ENCODE data around the gene MRTFB. TPM values are rescaled to one million over a fixed set of nuclear protein-coding genes. Genes with fewer than 3 reads are reported as not detected.

Gene MRTFB
- total and polyA plus RNA-seq, 5 experiments from 2014 or later = 2.5 to 23.3 (median 6.4) TPM

DNA sequence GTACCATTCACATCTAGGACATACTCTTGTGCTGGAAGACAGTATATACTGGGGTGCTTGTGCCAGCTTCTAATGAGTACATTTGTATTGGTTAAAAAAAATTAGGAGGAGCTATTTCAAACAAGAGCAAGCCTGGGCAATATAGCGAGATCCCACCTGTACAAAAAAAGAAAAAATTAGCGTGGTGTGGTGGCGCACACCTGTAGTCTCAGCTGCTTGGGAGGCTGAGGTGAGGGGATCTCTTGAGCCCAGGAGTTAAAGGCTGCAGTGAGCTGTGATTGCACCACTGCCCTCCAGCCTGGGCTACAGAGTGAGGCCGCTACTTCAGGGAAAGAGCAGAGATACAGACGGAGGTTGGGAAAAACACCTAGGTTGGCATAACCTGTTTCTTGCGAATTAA is 1.2 kb downstream of the MRTFB start:
- Mint-ChIP-seq H3K27ac (peak overlapping the region in 8 of 10 donors; percentile 48 to 93 (median 86)), H3K27me3 (peaks cover 0 to 4% (median 0%) of the 10 kb centered on the region in 5 donors), H3K36me3 (no peaks in the 10 kb centered on the region), H3K4me3 (peak overlapping the region; percentile 83 to 93 (median 88)), H3K4me1 (peaks cover 11 to 21% (median 14%) of the 10 kb centered on the region in 4 donors), H3K9me3 (no peaks in the 10 kb centered on the region)
- ATAC-seq (no peak), DNase-seq (no peak)
- POLR2A ChIA-PET = no interaction called here

DNA sequence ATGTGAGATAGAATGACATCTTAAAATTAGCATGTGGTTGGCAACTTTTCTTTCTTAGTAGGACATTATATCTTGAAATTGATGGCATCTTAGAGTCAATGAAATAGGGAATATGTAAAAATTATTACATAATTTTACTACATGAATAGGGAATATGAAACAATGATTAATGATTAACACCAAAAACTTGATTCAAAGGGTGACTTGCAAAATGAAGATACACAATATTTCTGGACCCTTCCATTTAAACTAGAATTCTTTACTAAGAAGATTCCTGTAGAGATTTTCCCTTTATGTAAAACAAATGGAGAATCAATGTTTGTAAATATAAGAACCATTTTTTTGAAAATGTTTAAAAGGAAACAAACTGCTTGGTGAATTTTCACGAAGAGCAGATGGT is 3.4 kb downstream of the MRTFB start:
- POLR2A ChIA-PET = no interaction called here
- Mint-ChIP-seq H3K4me1 (peaks cover 11 to 29% (median 17%) of the 10 kb centered on the region in 4 donors), H3K27ac (no peak overlapping the region)

DNA sequence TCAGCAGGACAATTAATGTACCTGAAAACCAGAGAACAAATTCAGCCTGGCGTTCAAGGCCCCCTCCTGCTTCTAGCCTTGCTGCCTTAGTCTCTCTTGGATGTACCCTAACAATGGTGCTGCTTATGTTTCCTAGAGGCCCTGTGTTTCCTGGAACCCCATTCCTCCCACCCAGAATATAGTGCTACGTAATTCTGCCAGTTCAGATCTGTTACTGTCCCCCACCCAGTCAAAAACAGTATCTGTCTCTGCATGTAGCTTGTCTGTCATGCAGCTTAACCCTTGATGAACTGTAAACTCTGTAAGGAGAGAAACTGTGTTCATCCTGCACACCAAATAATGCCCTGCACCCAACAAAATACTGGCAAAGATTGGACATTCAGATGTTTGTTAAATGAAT is 6.8 kb downstream of the MRTFB start:
- Mint-ChIP-seq H3K4me1 (peaks cover 2 to 11% (median 7%) of the 10 kb centered on the region in 4 donors), H3K27me3 (no peaks in the 10 kb centered on the region), H3K27ac (no peak overlapping the region)

More for the DNA sequence above, 3.4 kb downstream of the MRTFB start:
- no peaks in the 10 kb centered on the region for H3K9me3 Mint-ChIP-seq
- H3K4me3 Mint-ChIP-seq = no peak overlapping the region
- DNase-seq (no peak), ATAC-seq (no peak)
- H3K36me3 Mint-ChIP-seq = peaks cover 0 to 4% (median 3%) of the 10 kb centered on the region in 3 donors
- no peaks in the 10 kb centered on the region for H3K27me3 Mint-ChIP-seq

DNA sequence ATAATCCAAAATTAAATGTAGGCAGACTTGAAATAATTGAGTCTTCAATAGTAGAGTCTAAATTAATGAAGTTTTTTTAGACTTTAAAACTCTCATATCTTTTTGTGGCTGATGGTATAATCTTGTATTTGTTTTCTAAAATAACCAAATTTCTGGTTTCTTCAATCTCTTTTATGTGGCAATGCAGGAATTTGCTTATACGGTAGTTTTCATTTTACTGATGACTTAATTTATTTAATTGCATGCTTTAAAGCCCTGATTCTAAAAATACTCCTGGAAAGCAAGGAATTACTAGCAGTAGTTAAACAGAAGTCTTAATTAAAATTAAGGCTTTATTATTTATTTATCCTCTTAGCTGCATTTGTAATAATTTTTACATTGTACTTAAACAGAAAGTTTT is 15.4 kb downstream of the MRTFB start:
- Mint-ChIP-seq H3K4me3 (no peak overlapping the region), H3K4me1 (peaks cover 8 to 42% (median 20%) of the 10 kb centered on the region in 4 donors), H3K36me3 (peaks cover 0 to 38% (median 28%) of the 10 kb centered on the region in 3 donors), H3K9me3 (no peaks in the 10 kb centered on the region), H3K27me3 (no peaks in the 10 kb centered on the region), H3K27ac (no peak overlapping the region)
- POLR2A ChIA-PET = no interaction called here
- no peak for ATAC-seq
- no peak for DNase-seq

More for the DNA sequence above, 6.8 kb downstream of the MRTFB start:
- H3K36me3 Mint-ChIP-seq = peaks cover 5 to 31% (median 23%) of the 10 kb centered on the region in 3 donors
- ATAC-seq = no peak
- no peaks in the 10 kb centered on the region for H3K9me3 Mint-ChIP-seq
- POLR2A ChIA-PET = no interaction called here
- DNase-seq = no peak
- H3K4me3 Mint-ChIP-seq = no peak overlapping the region

DNA sequence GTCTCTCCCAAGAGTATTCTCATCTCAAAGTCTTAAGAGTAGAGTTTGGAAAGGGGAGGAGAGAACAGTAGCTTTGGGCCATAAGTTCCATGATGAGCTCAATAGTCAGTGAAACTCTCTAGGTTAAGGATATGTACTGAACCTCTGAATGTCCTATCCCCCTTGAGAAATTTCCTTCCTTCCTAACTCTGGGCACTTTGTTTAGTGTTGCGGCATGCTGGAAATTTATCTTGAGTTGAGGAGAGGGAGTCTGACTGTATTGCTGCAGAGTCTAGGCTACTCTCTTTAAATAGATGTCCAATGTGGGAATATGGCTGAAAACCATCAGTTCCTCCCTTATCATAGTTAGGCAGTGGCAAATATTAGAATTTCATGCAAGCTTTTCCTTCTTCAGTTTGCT is 16.1 kb downstream of the MRTFB start:
- DNase-seq (no peak), ATAC-seq (no peak)
- POLR2A ChIA-PET = no interaction called here
- Mint-ChIP-seq H3K36me3 (peaks cover 0 to 33% (median 22%) of the 10 kb centered on the region in 3 donors), H3K27me3 (no peaks in the 10 kb centered on the region), H3K9me3 (no peaks in the 10 kb centered on the region), H3K4me3 (no peak overlapping the region), H3K27ac (no peak overlapping the region), H3K4me1 (peaks cover 9 to 47% (median 20%) of the 10 kb centered on the region in 4 donors)

DNA sequence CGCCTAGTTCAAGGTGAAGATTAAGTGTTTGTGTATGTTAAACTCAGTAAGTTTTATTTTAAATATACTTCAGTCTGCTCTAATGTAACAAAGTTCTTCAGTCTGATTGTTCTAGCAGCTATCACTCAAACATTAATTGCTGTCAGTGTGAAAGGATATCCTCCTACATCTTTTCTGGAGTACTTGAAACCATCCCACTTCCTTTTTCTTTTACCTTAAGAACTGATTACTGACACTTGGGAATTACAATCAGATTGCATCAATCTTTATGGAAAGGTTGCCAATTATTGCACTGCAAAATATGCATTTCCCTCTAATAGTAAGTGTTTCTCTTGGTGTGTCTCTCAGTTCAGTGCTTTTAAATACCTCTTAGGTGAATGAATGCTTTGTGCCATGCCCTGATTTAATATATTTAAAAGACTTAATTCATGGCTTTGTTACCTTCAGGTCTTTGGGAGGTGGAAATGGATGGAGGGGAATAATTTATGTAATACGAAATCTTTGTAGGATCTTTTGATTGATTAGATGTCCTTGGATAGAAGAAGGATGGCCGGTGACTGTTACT is 16.6 kb downstream of the MRTFB start:
- Mint-ChIP-seq H3K4me1 (peaks cover 14 to 50% (median 21%) of the 10 kb centered on the region in 4 donors), H3K4me3 (no peak overlapping the region), H3K27ac (no peak overlapping the region), H3K36me3 (peaks cover 0 to 30% (median 19%) of the 10 kb centered on the region in 3 donors), H3K9me3 (no peaks in the 10 kb centered on the region), H3K27me3 (no peaks in the 10 kb centered on the region)
- ATAC-seq (no peak), DNase-seq (no peak)
- POLR2A ChIA-PET = no interaction called here

DNA sequence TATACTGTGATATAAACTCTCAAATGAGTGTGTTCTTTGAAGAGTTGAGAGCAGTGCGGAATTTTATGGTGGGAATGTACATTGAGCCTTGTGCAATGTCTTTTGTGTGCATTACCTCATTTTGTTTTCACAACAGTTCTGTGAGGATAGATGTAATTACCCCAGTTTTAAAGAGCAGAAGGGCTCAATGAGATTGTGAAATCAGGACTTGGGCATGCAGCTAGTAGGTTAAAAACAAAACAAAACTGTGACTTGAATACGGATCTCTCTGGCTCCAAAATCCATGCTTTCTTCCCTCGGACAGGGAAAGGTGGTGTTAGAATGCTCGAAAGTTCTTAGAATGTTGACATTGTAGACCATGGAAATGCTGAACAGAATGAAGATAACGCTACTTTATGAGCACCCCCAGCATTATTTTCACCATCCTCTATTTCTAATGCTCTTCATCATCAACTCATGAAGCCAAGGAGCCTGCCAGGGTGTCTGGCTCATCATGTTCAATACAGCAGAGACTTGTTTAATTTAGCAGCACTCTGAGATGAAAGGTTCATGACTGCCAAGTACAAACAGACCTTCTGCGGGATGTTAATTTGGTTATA is 17.1 kb downstream of the MRTFB start:
- H3K9me3 Mint-ChIP-seq = no peaks in the 10 kb centered on the region
- ATAC-seq = no peak
- POLR2A ChIA-PET = no interaction called here
- H3K36me3 Mint-ChIP-seq = peaks cover 0 to 25% (median 16%) of the 10 kb centered on the region in 3 donors
- H3K4me1 Mint-ChIP-seq = peaks cover 14 to 50% (median 21%) of the 10 kb centered on the region in 4 donors
- H3K27ac Mint-ChIP-seq = no peak overlapping the region
- H3K4me3 Mint-ChIP-seq = no peak overlapping the region
- DNase-seq = no peak
- H3K27me3 Mint-ChIP-seq = no peaks in the 10 kb centered on the region

DNA sequence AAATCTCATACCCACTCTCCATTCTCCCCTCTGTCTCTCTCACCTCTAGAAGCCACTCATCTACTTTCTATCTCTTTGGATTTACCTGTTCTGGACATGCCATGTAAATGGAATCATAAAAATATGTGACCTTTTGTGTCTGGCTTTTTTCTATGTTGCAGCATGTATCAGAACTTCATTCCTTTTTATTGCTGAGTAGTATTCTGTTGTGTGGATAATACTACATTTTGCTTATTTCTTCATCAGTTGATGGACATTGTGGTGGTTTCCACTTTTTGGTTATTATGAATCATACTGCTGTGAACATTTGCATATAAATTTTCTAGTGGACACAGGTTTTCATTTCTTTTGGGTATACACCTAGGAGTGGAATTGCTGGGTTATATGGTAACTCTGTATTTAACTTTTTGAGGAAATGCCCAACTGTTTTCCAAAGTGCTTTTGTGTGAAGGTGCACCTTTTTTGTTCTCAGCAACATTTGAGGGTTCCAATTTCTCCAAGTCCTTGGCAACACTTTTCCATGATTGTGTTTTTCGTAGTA is 18.2 kb downstream of the MRTFB start:
- no peak for DNase-seq
- no peaks in the 10 kb centered on the region for H3K9me3 Mint-ChIP-seq
- no peak for ATAC-seq
- H3K4me3 Mint-ChIP-seq = no peak overlapping the region
- POLR2A ChIA-PET = no interaction called here
- H3K4me1 Mint-ChIP-seq = peaks cover 19 to 57% (median 23%) of the 10 kb centered on the region in 4 donors
- peak overlapping the region in 1 of 10 donors; percentile 60 for H3K27ac Mint-ChIP-seq
- H3K27me3 Mint-ChIP-seq = no peaks in the 10 kb centered on the region
- peaks cover 0 to 15% (median 12%) of the 10 kb centered on the region in 3 donors for H3K36me3 Mint-ChIP-seq

DNA sequence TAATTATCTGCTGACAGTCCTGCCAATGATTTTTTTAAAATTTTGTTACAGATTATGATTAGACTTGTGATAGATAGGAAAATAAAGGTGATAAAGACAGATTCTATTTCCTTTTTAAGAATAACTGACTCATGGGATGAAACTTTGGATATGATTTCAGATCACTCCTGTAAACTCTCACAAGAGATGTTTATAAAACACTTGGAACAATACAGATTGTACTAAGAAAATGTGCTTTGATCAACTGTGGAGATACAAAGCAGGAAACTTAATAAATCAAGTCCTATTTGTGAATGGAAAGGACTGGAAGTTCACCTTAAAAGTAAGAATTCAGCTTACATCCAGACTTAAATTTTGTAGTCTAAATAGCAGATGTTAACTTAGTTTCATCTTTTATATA is 21.4 kb downstream of the MRTFB start:
- no peak for DNase-seq
- POLR2A ChIA-PET = no interaction called here
- no peak overlapping the region for H3K4me3 Mint-ChIP-seq
- no peak for ATAC-seq
- H3K27ac Mint-ChIP-seq = peak overlapping the region in 1 of 10 donors; percentile 15
- peaks cover 20 to 53% (median 27%) of the 10 kb centered on the region in 4 donors for H3K4me1 Mint-ChIP-seq
- H3K9me3 Mint-ChIP-seq = no peaks in the 10 kb centered on the region
- H3K27me3 Mint-ChIP-seq = no peaks in the 10 kb centered on the region
- H3K36me3 Mint-ChIP-seq = peaks cover 0 to 16% (median 16%) of the 10 kb centered on the region in 3 donors

DNA sequence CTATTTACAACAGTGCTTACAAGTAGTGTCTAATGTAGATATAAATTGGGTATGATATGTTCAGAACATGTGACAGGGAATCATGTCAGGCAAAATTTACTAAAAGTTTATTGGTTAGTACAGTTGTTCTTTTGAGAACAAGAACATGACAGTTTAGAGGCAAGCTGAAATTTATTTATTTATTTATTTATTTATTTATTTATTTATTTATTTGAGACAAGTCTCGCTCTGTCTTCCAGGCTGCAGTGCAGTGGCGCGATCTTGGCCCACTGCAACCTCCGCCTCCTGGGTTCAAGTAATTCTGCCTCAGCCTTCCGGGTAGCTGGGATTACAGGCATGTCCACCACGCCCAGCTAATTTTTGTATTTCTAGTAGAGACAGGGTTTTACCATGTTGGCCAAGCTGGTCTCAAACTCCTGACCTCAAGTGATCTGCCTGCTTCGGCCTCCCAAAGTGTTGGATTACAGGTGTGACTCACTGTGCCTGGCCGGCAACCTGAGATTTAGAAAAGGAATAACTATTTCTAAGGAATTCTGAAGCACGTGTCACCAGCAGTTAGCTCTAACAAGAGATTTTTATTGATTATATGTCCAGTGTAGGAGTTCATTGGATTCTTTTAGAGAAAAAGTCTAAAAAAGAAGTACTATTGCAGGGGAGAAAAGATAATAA is 24.9 kb downstream of the MRTFB start:
- no peaks in the 10 kb centered on the region for H3K27me3 Mint-ChIP-seq
- DNase-seq (no peak), ATAC-seq (no peak)
- no peaks in the 10 kb centered on the region for H3K9me3 Mint-ChIP-seq
- H3K4me3 Mint-ChIP-seq = no peak overlapping the region
- H3K36me3 Mint-ChIP-seq = peaks cover 3 to 13% (median 9%) of the 10 kb centered on the region in 3 donors
- H3K27ac Mint-ChIP-seq = peak overlapping the region in 1 of 10 donors; percentile 59
- H3K4me1 Mint-ChIP-seq = peaks cover 15 to 46% (median 32%) of the 10 kb centered on the region in 4 donors
- POLR2A ChIA-PET = no interaction called here

DNA sequence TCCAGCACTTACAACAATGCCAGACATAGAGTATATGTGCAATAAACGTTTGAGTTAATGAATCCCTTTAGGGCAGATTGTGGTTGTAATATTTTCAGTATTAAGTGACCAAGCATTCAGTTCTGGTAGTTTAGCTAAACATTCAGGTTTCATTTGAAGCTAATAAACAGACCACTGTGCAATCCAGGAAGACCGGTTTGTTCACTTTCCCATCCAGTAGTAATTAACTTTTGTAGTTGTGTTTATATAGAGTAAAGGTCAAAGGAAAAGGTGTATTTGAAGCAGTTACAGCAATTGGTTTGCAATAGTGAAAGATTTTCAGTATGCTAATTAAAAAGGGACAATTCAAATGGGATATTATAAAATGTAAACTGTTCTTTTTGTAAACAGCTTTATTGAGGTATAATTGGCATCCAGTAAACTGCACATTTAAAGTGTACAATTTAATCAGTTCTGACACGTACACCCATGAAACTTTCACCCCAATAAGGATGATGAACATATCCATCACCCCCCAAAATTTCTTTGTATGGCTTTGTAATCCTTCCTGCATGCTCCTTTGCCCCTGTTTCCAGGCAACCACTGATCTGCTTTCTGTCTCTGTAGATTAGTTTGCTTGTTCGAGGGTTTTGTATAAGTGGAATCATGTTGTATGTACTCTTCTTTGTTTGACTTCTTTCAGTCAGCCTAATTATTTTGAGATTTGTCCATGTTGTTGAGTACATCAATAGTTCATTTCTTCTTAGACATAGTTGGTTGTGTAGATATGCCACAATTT is 26.3 kb downstream of the MRTFB start:
- DNase-seq (no peak), ATAC-seq (no peak)
- no peak overlapping the region for H3K4me3 Mint-ChIP-seq
- H3K9me3 Mint-ChIP-seq = no peaks in the 10 kb centered on the region
- peaks cover 15 to 49% (median 37%) of the 10 kb centered on the region in 4 donors for H3K4me1 Mint-ChIP-seq
- POLR2A ChIA-PET = no interaction called here
- no peaks in the 10 kb centered on the region for H3K27me3 Mint-ChIP-seq
- H3K27ac Mint-ChIP-seq = no peak overlapping the region
- H3K36me3 Mint-ChIP-seq = peaks cover 3 to 11% (median 4%) of the 10 kb centered on the region in 3 donors

DNA sequence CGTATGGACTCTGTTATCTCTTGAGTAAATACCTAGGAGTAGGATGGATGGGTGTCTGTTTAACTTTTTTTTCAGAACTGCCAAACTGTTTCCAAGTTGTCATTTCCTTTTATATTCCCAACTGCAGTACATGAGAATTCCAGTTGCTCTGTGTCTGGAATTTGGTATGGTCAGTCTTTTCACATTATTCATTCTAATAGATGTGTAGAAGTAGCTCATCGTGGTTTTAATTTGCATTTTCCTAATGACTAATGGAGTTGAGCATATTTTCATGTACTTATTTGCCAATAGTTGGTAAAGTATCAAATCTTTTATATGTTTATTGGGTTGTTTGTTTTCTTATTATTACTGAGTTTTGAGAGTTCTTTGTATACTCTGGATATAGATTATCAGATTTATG is 27.0 kb downstream of the MRTFB start:
- ATAC-seq (no peak), DNase-seq (no peak)
- H3K9me3 Mint-ChIP-seq = no peaks in the 10 kb centered on the region
- POLR2A ChIA-PET = no interaction called here
- H3K4me1 Mint-ChIP-seq = peaks cover 17 to 54% (median 42%) of the 10 kb centered on the region in 4 donors
- H3K27ac Mint-ChIP-seq = no peak overlapping the region
- H3K27me3 Mint-ChIP-seq = no peaks in the 10 kb centered on the region
- peaks cover 3 to 11% (median 4%) of the 10 kb centered on the region in 3 donors for H3K36me3 Mint-ChIP-seq
- H3K4me3 Mint-ChIP-seq = no peak overlapping the region

Measured in naive thymus-derived CD8-positive, alpha-beta T cell (primary cell).